Neural progenitor cell (in vitro differentiated cells): Measurements from ENCODE around the gene WNT9A. TPM values are rescaled to one million over a fixed set of nuclear protein-coding genes. Genes with fewer than 3 reads are reported as not detected.

ENCODE experiments used
- DNase-seq: peaks from one replicate; pipeline ENCODE4 v3.0.0-alpha.2; 2016; ENCODE audit warnings: low spot score
- H2AFZ ChIP-seq: fragments of 200-600 bp; sonication (generic); replicated peaks from 2 replicates; pipeline ENCODE4 v1.6.1; 2016; ENCODE audit warnings: antibody characterized with exemption
- H3F3A ChIP-seq: fragments of 200-600 bp; sonication (generic); 2 replicates; pipeline ENCODE4 v1.6.1; 2016; ENCODE audit warnings: antibody characterized with exemption, low read depth
- H3K27ac ChIP-seq: fragments of 200-600 bp; sonication (generic); 2 replicates; pipeline ENCODE4 v1.5.1; 2016; ENCODE audit warnings: mild to moderate bottlenecking
- H3K27me3 ChIP-seq: fragments of 200-600 bp; sonication (generic); 2 replicates; pipeline ENCODE4 v1.6.1; 2016; ENCODE audit warnings: mild to moderate bottlenecking, moderate library complexity
- H3K36me3 ChIP-seq: fragments of 200-600 bp; sonication (generic); 2 replicates; pipeline ENCODE4 v1.5.1; 2016
- H3K4me1 ChIP-seq: fragments of 200-600 bp; sonication (generic); 2 replicates; pipeline ENCODE4 v1.6.1; 2016; ENCODE audit warnings: mixed run types
- H3K4me2 ChIP-seq: fragments of 200-600 bp; sonication (generic); 2 replicates; pipeline ENCODE4 v1.6.1; 2016
- H3K4me3 ChIP-seq: fragments of 200-600 bp; sonication (generic); 2 replicates; pipeline ENCODE4 v1.5.1; 2016
- H3K79me2 ChIP-seq: fragments of 200-600 bp; sonication (generic); 2 replicates; pipeline ENCODE4 v1.6.1; 2016; ENCODE audit warnings: low read depth
- H3K9ac ChIP-seq: fragments of 200-600 bp; sonication (generic); 2 replicates; pipeline ENCODE4 v1.6.1; 2016
- H3K9me3 ChIP-seq: fragments of 200-600 bp; sonication (generic); 2 replicates; pipeline ENCODE4 v1.5.1; 2016; ENCODE audit warnings: low read depth
- H4K20me1 ChIP-seq: fragments of 200-600 bp; sonication (generic); 2 replicates; pipeline ENCODE4 v1.6.1; 2016; ENCODE audit warnings: low read depth
- H3K27ac Mint-ChIP-seq: 3 replicates; pipeline ENCODE4 v1.8.0; 2021; ENCODE audit warnings: mixed read lengths
- H3K27me3 Mint-ChIP-seq: 2 replicates; pipeline ENCODE4 v1.8.0; 2022; ENCODE audit warnings: low read depth, mild to moderate bottlenecking, inconsistent platforms, moderate library complexity, mixed read lengths; ENCODE audit not compliant: insufficient read depth
- H3K36me3 Mint-ChIP-seq: 3 replicates; pipeline ENCODE4 v1.8.0; 2021; ENCODE audit warnings: mixed read lengths
- H3K4me1 Mint-ChIP-seq: 3 replicates; pipeline ENCODE4 v1.8.0; 2021; ENCODE audit warnings: mixed read lengths
- H3K4me3 Mint-ChIP-seq: 3 replicates; pipeline ENCODE4 v1.8.0; 2021; ENCODE audit warnings: mild to moderate bottlenecking, moderate library complexity, mixed read lengths
- H3K9me3 Mint-ChIP-seq: 3 replicates; pipeline ENCODE4 v1.8.0; 2020; ENCODE audit warnings: mixed read lengths
- EZH2 ChIP-seq: fragments of 200-600 bp; sonication (generic); IDR thresholded peaks from 2 replicates; pipeline ENCODE4 v1.6.1; 2017; ENCODE audit warnings: antibody characterized with exemption, mild to moderate bottlenecking, moderate library complexity
- EZH2phosphoT487 ChIP-seq: fragments of 200-600 bp; sonication (generic); IDR thresholded peaks from 2 replicates; pipeline ENCODE4 v1.6.1; 2017; ENCODE audit warnings: antibody characterized with exemption
- total RNA-seq: library from RNA; depleted of rRNA; stranded (reverse); fragments of >200 nt; gene quantifications from 2 replicates; pipeline ENCODE4 v1.2.3, GENCODE V29; 2015; ENCODE audit warnings: low replicate concordance
- TF ChIP-seq, protein P1 (sequence below): fragments of 200-600 bp; sonication (generic); IDR thresholded peaks from 2 replicates; pipeline ENCODE4 v1.5.1; 2017; ENCODE audit warnings: antibody characterized with exemption, mild to moderate bottlenecking

The WNT9A gene
- total RNA-seq, 1 donor from 2014 or later = 1.4 TPM

DNA sequence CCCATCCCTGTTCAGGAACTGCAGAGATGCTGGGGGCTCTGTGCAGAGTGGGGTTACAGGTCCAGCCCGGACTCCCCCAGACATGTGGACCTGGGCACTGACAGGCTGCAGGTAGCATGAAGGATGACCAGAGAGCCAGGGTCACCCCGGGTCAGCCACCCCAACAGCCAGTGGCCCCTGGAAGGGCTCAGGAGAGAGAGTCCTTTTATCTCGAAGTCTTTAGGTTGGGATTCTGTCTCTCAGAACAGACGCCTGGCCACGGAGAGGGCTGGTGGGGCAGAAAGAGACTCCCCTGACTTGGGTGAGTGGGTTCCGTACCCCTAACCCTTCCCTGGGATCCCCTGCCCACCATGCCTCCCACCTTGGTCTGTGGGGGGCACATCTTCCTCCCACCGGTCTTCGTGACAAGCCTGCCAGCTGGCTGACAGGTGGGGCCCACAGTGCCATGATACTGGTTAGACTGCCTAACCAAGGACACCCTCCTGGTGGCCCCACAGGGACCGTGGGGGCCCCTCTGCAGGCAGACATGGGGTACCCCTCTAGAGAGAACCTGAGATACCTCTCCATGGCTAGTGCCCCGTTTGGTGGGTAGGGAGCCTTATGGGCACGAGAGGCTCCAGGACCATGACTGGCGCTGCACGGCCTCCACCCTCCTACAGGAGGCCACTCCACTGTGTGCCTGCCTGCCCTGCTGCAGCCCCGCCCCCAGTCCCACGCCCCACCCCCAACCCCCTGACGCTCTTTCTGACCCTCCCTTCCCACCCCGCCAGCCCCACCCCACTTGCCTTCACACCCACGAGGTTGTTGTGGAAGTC is 24.2 kb downstream of the WNT9A start:
- peak overlapping the region; percentile 24 for H3K4me3 Mint-ChIP-seq
- no peak for TF ChIP-seq EZH2phosphoT487
- H3K9me3 Mint-ChIP-seq = no peaks in the 10 kb centered on the region
- H3K36me3 Mint-ChIP-seq = no peaks in the 10 kb centered on the region
- Histone ChIP-seq H3K36me3 (no peaks in the 10 kb centered on the region), H4K20me1 (peaks cover 12% of the 10 kb centered on the region), H3K27ac (peak overlapping the region; percentile 81), H3K9ac (no peak overlapping the region), H3K4me3 (peak overlapping the region; percentile 9), H3K4me1 (peaks cover 39% of the 10 kb centered on the region), H3K27me3 (no peaks in the 10 kb centered on the region), H3K79me2 (no peaks in the 10 kb centered on the region), H2AFZ (no peak overlapping the region), H3K4me2 (peak overlapping the region; percentile 73), H3K9me3 (no peaks in the 10 kb centered on the region), H3F3A (peaks cover 17% of the 10 kb centered on the region)
- no peak for DNase-seq
- H3K27ac Mint-ChIP-seq = peak overlapping the region; percentile 82
- peaks cover 24% of the 10 kb centered on the region for H3K4me1 Mint-ChIP-seq
- H3K27me3 Mint-ChIP-seq = peaks cover 5% of the 10 kb centered on the region

DNA sequence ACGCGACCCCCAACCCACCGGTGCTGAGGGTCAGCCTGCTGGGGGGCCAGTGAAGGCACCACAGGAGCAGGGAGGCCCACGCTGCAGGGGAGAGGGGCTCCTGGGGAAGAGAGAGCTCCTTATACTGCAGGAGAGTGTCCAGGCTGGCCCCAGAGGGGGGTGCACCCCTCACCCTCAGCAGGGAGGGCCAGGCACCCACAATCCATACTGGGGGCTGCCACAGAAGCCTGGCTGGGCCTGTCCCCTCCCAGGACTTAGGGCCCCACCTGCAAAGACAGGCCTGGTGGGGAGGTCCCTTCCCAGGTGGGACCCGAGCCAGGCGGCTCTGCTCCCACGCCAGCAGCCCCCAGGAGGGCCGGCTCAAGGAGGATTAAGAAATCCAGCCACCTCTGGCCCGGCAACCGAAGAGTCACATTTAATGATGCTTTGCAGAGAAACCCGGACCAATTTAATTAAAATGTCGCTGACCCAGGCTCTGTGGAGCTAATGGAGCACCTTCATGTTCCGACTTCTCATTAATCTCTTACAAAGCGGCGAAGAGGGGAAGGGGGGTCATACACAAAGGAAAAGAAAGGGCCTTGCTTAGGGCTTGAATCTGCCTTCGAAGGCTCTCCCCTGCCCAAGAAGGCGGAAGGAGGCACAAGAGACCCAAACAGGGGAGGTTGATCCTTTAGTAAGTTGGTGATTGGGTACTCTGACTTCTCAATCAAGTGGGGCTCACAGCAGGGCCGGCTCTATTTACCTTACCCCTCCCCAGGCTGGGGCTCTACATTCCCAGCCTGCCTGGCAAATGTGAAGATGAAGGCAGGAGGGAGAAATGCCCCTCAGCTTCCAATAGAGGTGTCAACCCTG is 25.0 kb downstream of the WNT9A start:
- H3K27ac ChIP-seq = peak overlapping the region; percentile 81
- H3K4me1 ChIP-seq = peaks cover 36% of the 10 kb centered on the region
- H3K27ac Mint-ChIP-seq = peak overlapping the region; percentile 90
- no peaks in the 10 kb centered on the region for H3K9me3 ChIP-seq
- H3K36me3 ChIP-seq = no peaks in the 10 kb centered on the region
- peaks cover 17% of the 10 kb centered on the region for H3F3A ChIP-seq
- no peak overlapping the region for H3K9ac ChIP-seq
- H3K27me3 Mint-ChIP-seq = peaks cover 5% of the 10 kb centered on the region
- no peaks in the 10 kb centered on the region for H3K27me3 ChIP-seq
- peak overlapping the region; percentile 24 for H3K4me3 Mint-ChIP-seq
- H3K9me3 Mint-ChIP-seq = no peaks in the 10 kb centered on the region
- DNase-seq = peak; percentile 91
- H3K36me3 Mint-ChIP-seq = no peaks in the 10 kb centered on the region
- peaks cover 12% of the 10 kb centered on the region for H4K20me1 ChIP-seq
- TF ChIP-seq EZH2phosphoT487 (peak; percentile 99), EZH2 (no peak)
- TF ChIP-seq, protein P1, sequence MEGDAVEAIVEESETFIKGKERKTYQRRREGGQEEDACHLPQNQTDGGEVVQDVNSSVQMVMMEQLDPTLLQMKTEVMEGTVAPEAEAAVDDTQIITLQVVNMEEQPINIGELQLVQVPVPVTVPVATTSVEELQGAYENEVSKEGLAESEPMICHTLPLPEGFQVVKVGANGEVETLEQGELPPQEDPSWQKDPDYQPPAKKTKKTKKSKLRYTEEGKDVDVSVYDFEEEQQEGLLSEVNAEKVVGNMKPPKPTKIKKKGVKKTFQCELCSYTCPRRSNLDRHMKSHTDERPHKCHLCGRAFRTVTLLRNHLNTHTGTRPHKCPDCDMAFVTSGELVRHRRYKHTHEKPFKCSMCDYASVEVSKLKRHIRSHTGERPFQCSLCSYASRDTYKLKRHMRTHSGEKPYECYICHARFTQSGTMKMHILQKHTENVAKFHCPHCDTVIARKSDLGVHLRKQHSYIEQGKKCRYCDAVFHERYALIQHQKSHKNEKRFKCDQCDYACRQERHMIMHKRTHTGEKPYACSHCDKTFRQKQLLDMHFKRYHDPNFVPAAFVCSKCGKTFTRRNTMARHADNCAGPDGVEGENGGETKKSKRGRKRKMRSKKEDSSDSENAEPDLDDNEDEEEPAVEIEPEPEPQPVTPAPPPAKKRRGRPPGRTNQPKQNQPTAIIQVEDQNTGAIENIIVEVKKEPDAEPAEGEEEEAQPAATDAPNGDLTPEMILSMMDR = no peak
- H2AFZ ChIP-seq = no peak overlapping the region
- no peaks in the 10 kb centered on the region for H3K79me2 ChIP-seq
- H3K4me1 Mint-ChIP-seq = peaks cover 24% of the 10 kb centered on the region
- H3K4me2 ChIP-seq = peak overlapping the region; percentile 73
- peak overlapping the region; percentile 9 for H3K4me3 ChIP-seq

DNA sequence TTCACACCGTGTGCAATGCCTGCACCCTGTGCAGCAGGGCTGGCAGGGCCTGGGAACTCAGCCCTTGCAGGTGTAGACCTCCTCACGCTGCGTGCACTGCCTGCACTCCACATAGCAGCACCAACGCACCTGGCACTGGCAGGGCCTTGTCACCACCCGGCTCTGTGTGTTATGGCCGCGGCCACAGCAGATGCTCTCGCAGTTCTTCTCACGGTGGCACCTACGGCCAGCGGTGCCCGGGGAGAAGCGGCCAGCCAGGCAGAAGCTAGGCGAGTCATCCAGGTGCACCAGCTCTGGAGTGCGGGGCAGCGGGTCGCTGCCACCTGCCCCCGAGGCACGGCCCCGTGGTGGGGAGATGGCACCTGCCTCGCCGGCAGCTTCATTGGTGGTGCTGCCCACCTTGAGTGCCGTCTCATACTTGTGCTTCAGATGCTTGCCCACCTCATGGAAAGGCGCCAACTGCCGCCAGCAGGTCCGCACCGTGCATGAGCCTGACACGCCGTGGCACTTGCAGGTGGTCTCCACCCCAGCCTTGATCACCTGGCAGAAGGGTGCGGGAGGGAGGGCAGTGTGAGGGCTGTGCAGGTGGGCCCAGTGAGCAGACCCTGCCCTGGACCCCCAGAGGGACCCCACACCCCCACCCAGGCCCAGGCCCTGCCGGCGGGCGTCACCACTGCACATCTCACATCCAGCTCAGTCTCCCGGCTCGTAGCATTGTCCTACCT is 26.1 kb downstream of the WNT9A start:
- no peak overlapping the region for H3K27ac ChIP-seq
- peaks cover 2% of the 10 kb centered on the region for H3K36me3 Mint-ChIP-seq
- peaks cover 17% of the 10 kb centered on the region for H3F3A ChIP-seq
- H3K36me3 ChIP-seq = no peaks in the 10 kb centered on the region
- no peaks in the 10 kb centered on the region for H3K9me3 ChIP-seq
- peaks cover 12% of the 10 kb centered on the region for H4K20me1 ChIP-seq
- H3K27me3 ChIP-seq = no peaks in the 10 kb centered on the region
- peaks cover 47% of the 10 kb centered on the region for H3K4me1 ChIP-seq
- H3K79me2 ChIP-seq = no peaks in the 10 kb centered on the region
- no peak overlapping the region for H3K4me2 ChIP-seq
- no peak overlapping the region for H2AFZ ChIP-seq
- peaks cover 35% of the 10 kb centered on the region for H3K4me1 Mint-ChIP-seq
- no peak overlapping the region for H3K4me3 ChIP-seq
- peaks cover 8% of the 10 kb centered on the region for H3K27me3 Mint-ChIP-seq
- DNase-seq = no peak
- no peak overlapping the region for H3K27ac Mint-ChIP-seq
- no peak overlapping the region for H3K4me3 Mint-ChIP-seq
- no peaks in the 10 kb centered on the region for H3K9me3 Mint-ChIP-seq
- no peak overlapping the region for H3K9ac ChIP-seq
- TF ChIP-seq EZH2 (no peak), EZH2phosphoT487 (no peak)
- TF ChIP-seq, protein P1 = no peak
